IMR-90 (cell line): ENCODE results near the gene ACTRT3. TPM values are rescaled to one million over a fixed set of nuclear protein-coding genes. Genes with fewer than 3 reads are reported as not detected.

Source experiments
- ATAC-seq: fragments of 200-7000 bp; cut with Tn5 transposase; 2 replicates; pipeline ENCODE4 v1.9.1; 2020; ENCODE audit warnings: low read depth, mild to moderate bottlenecking, moderate library complexity
- BruUV-seq: library from RNA; stranded (reverse); fragments of 400-500 nt; replicated peaks from 2 replicates; lab custom pipeline; 2021; lab: Mats Ljungman, UMichigan
- CTCF ChIA-PET: fragments of 300-600 bp; formaldehyde crosslinking; extraction: SDS; loops from one replicate; lab custom pipeline; 2021; ENCODE audit warnings: antibody characterized with exemption; lab: Yijun Ruan, JAX
- POLR2A ChIA-PET: fragments of 300-600 bp; sonication (Branson Sonifier 250); formaldehyde crosslinking; loops from one replicate; lab custom pipeline; 2022; ENCODE audit warnings: antibody characterized with exemption; ENCODE audit not compliant: unreplicated experiment; lab: Charles Lee
- DNase-seq: peaks from one replicate; pipeline ENCODE4 v3.0.0; 2013
- H2AFZ ChIP-seq: replicated peaks from 2 replicates; pipeline ENCODE3; 2013; ENCODE audit warnings: low read length, mild to moderate bottlenecking; ENCODE audit not compliant: poor library complexity
- H2AK5ac ChIP-seq: 2 replicates; pipeline ENCODE4 v1.6.1; 2013; ENCODE audit warnings: low read depth, low read length, inconsistent platforms
- H2AK9ac ChIP-seq: replicated peaks from 2 replicates; pipeline ENCODE3; 2013; ENCODE audit warnings: mild to moderate bottlenecking, low read depth, low read length, moderate library complexity; ENCODE audit not compliant: poor library complexity
- H2BK120ac ChIP-seq: 2 replicates; pipeline ENCODE4 v1.6.1; 2013; ENCODE audit warnings: low read depth, low read length, inconsistent platforms
- H2BK15ac ChIP-seq: 3 replicates; pipeline ENCODE4 v1.6.1; 2013; ENCODE audit warnings: low read depth, low read length, inconsistent platforms
- H2BK20ac ChIP-seq: 2 replicates; pipeline ENCODE4 v1.6.1; 2013; ENCODE audit warnings: low read depth, mild to moderate bottlenecking, inconsistent platforms, low read length, moderate library complexity
- H2BK5ac ChIP-seq: 2 replicates; pipeline ENCODE4 v1.6.1; 2013; ENCODE audit warnings: mild to moderate bottlenecking, low read depth, low read length, inconsistent platforms; ENCODE audit not compliant: poor library complexity, severe bottlenecking
- H3K14ac ChIP-seq: replicated peaks from 2 replicates; pipeline ENCODE4 v1.6.1; 2013; ENCODE audit warnings: low read depth, low read length, inconsistent platforms
- H3K18ac ChIP-seq: 2 replicates; pipeline ENCODE4 v1.6.1; 2013; ENCODE audit warnings: low read depth, low read length, control low read depth
- H3K23ac ChIP-seq: 2 replicates; pipeline ENCODE4 v1.6.1; 2013; ENCODE audit warnings: low read depth, low read length, inconsistent platforms
- H3K27ac ChIP-seq: 2 replicates; pipeline ENCODE4 v1.5.1; 2013; ENCODE audit warnings: mild to moderate bottlenecking, control low read depth, low read length; ENCODE audit not compliant: insufficient read depth
- H3K27me3 ChIP-seq: 2 replicates; pipeline ENCODE4 v1.6.1; 2013; ENCODE audit warnings: low read length; ENCODE audit not compliant: control insufficient read depth, insufficient read depth
- H3K36me3 ChIP-seq: 2 replicates; pipeline ENCODE4 v1.6.1; 2013; ENCODE audit warnings: low read length, mixed read lengths; ENCODE audit not compliant: control insufficient read depth, insufficient read depth
- H3K4ac ChIP-seq: 2 replicates; pipeline ENCODE4 v1.6.1; 2013; ENCODE audit warnings: low read depth, low read length, inconsistent platforms
- H3K4me1 ChIP-seq: 2 replicates; pipeline ENCODE4 v1.6.1; 2013; ENCODE audit warnings: low read length, mixed read lengths; ENCODE audit not compliant: control insufficient read depth, insufficient read depth
- H3K4me2 ChIP-seq: 2 replicates; pipeline ENCODE4 v1.6.1; 2013; ENCODE audit warnings: low read depth, mild to moderate bottlenecking, control low read depth, low read length, moderate library complexity
- H3K4me3 ChIP-seq: 2 replicates; pipeline ENCODE4 v1.5.1; 2013; ENCODE audit warnings: low read depth, mild to moderate bottlenecking, control low read depth, low read length, moderate library complexity; ENCODE audit not compliant: insufficient read depth
- H3K56ac ChIP-seq: 2 replicates; pipeline ENCODE4 v1.6.1; 2013; ENCODE audit warnings: low read length, inconsistent platforms; ENCODE audit not compliant: insufficient read depth; ENCODE audit errors: extremely low read depth
- H3K79me1 ChIP-seq, 2 experiments: 2 replicates each; pipeline ENCODE4 v1.6.1; 2013; ENCODE audit warnings: low read length in 2 of 2, inconsistent platforms in 1 of 2, low read depth in 1 of 2
- H3K9ac ChIP-seq: 2 replicates; pipeline ENCODE4 v1.6.1; 2013; ENCODE audit warnings: low read depth, low read length, control low read depth
- H3K9me1 ChIP-seq: 2 replicates; pipeline ENCODE4 v1.6.1; 2013; ENCODE audit warnings: low read length, inconsistent platforms; ENCODE audit not compliant: insufficient read depth
- H3K9me3 ChIP-seq: 2 replicates; pipeline ENCODE4 v1.6.1; 2013; ENCODE audit warnings: low read length; ENCODE audit not compliant: control insufficient read depth, insufficient read depth
- H4K20me1 ChIP-seq: 2 replicates; pipeline ENCODE4 v1.6.1; 2013; ENCODE audit warnings: low read length, inconsistent platforms; ENCODE audit not compliant: insufficient read depth
- H4K5ac ChIP-seq: 2 replicates; pipeline ENCODE4 v1.6.1; 2013; ENCODE audit warnings: mild to moderate bottlenecking, low read depth, low read length, control low read depth
- H4K8ac ChIP-seq, 2 experiments: 2 replicates each; pipeline ENCODE4 v1.6.1; 2013; ENCODE audit warnings: low read depth in 2 of 2, low read length in 2 of 2, control low read depth in 1 of 2, inconsistent platforms in 1 of 2
- H4K91ac ChIP-seq: 2 replicates; pipeline ENCODE4 v1.6.1; 2013; ENCODE audit warnings: low read depth, low read length, inconsistent platforms; ENCODE audit not compliant: insufficient read depth
- BHLHE40 ChIP-seq: fragments of 150-350 bp; IDR thresholded peaks from 2 replicates; pipeline ENCODE4 v1.6.1; 2016; ENCODE audit warnings: mild to moderate bottlenecking, low read depth, low read length
- CHD1 ChIP-seq: IDR thresholded peaks from 2 replicates; pipeline ENCODE4 v1.6.1; 2012; ENCODE audit warnings: low read depth, low read length, improper control_type of control experiment
- MAFK ChIP-seq: IDR thresholded peaks from 2 replicates; pipeline ENCODE4 v1.6.1; 2012; ENCODE audit warnings: low read depth, low read length, improper control_type of control experiment
- RCOR1 ChIP-seq: IDR thresholded peaks from 2 replicates; pipeline ENCODE4 v1.6.1; 2012; ENCODE audit warnings: mild to moderate bottlenecking, low read length, improper control_type of control experiment; ENCODE audit not compliant: insufficient replicate concordance
- WGBS, 2 experiments: methylation state at CpG; one replicate each; pipeline versions ENCODE4 v1.1.5 to v1.1.7; 2013; ENCODE audit warnings: missing lambda C conversion rate in 2 of 2; ENCODE audit not compliant: insufficient read length in 1 of 2; ENCODE audit errors: extremely low coverage in 2 of 2; 5-methylcytosine and 5-hydroxymethylcytosine counted together
- dilution Hi-C: fragments of 300-500 bp; cut with HindIII; formaldehyde crosslinking; loops from one replicate; pipeline ENCODE4 v1.14.3; 2018; ENCODE audit warnings: low sequenced_read_pairs; ENCODE audit not compliant: unreplicated experiment
- in situ Hi-C: fragments of 300-500 bp; cut with MboI; formaldehyde crosslinking; loops from 3 replicates; pipeline ENCODE4 v1.14.3; 2019; ENCODE audit warnings: low sequenced_read_pairs, inconsistent platforms, mixed read lengths
- intact Hi-C: fragments of 100-400 bp; cut with micrococcal nuclease; formaldehyde crosslinking; loops from 2 replicates; pipeline ENCODE4 v1.10.0; 2022
- polyA plus RNA-seq, 3 experiments: library from polyadenylated mRNA; depleted of rRNA; stranded (reverse); fragments of >200 nt; gene quantifications; 2 replicates each; pipeline ENCODE4 v1.2.3, GENCODE V29; 2012; ENCODE audit warnings: low replicate concordance in 1 of 3
- total RNA-seq: library from RNA; depleted of rRNA; stranded (reverse); fragments of >200 nt; gene quantifications from 2 replicates; pipeline ENCODE4 v1.2.3, GENCODE V29; 2012
- TF ChIP-seq, protein P1 (sequence below): fragments of 150-350 bp; IDR thresholded peaks from 2 replicates; pipeline ENCODE4 v1.6.1; 2016; ENCODE audit warnings: low read depth, mild to moderate bottlenecking, low read length, moderate library complexity, borderline replicate concordance
- TF ChIP-seq, protein P2 (sequence below): fragments of 150-350 bp; IDR thresholded peaks from 2 replicates; pipeline ENCODE4 v1.6.1; 2017; ENCODE audit warnings: mild to moderate bottlenecking, antibody characterized with exemption, low read length, low read depth
- TF ChIP-seq, protein P3 (sequence below): conservative IDR thresholded peaks from 2 replicates; pipeline ENCODE4 v1.5.1; 2012; ENCODE audit warnings: mild to moderate bottlenecking, low read depth, low read length, improper control_type of control experiment

The ACTRT3 gene
- total and polyA plus RNA-seq, 2 of the 4 experiments (the other 2 are of a cell fraction): 0.97 to 2.5 TPM

DNA sequence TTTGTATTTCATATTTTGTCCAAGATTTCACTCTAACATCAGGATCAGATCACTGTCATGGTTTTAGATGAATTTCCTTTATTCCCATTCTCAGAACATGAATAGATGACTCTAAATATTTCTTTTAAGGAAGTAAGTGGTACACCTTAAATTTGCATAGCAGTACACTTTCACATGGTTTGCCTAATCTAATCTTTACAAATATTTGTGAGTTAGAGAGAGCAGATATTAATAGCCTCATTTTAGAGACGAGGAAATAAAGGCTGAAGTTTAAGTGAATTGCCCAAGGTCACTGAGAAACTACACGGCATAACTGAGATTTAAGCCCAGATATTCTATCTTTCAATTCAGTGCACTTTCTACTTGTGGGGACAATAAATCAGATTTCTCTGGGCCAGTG lies 18.7 kb downstream of the ACTRT3 start:
- Histone ChIP-seq H4K5ac (no peak overlapping the region), H4K8ac (no peak overlapping the region), H3K79me1 (no peaks in the 10 kb centered on the region), H3K4ac (no peak overlapping the region), H2AFZ (no peak overlapping the region), H3K4me3 (no peak overlapping the region), H3K9me1 (no peaks in the 10 kb centered on the region), H3K4me1 (no peaks in the 10 kb centered on the region), H3K14ac (no peak overlapping the region), H2BK120ac (no peak overlapping the region), H3K36me3 (no peaks in the 10 kb centered on the region), H2BK15ac (no peak overlapping the region), H3K27me3 (peaks cover 5% of the 10 kb centered on the region), H2BK20ac (no peak overlapping the region), H3K9me3 (no peaks in the 10 kb centered on the region), H3K56ac (no peak overlapping the region), H3K23ac (no peak overlapping the region), H4K91ac (no peak overlapping the region), H2AK5ac (no peak overlapping the region), H3K9ac (no peak overlapping the region), H2BK5ac (no peak overlapping the region), H3K27ac (no peak overlapping the region), H3K18ac (no peak overlapping the region), H4K20me1 (no peaks in the 10 kb centered on the region), H2AK9ac (no peak overlapping the region), H3K4me2 (no peak overlapping the region)
- POLR2A ChIA-PET: no interaction called here
- TF ChIP-seq RCOR1 (no peak), MAFK (no peak), CHD1 (no peak), BHLHE40 (no peak)
- TF ChIP-seq, protein P1, sequence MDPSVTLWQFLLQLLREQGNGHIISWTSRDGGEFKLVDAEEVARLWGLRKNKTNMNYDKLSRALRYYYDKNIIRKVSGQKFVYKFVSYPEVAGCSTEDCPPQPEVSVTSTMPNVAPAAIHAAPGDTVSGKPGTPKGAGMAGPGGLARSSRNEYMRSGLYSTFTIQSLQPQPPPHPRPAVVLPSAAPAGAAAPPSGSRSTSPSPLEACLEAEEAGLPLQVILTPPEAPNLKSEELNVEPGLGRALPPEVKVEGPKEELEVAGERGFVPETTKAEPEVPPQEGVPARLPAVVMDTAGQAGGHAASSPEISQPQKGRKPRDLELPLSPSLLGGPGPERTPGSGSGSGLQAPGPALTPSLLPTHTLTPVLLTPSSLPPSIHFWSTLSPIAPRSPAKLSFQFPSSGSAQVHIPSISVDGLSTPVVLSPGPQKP: no peak
- TF ChIP-seq, protein P2, sequence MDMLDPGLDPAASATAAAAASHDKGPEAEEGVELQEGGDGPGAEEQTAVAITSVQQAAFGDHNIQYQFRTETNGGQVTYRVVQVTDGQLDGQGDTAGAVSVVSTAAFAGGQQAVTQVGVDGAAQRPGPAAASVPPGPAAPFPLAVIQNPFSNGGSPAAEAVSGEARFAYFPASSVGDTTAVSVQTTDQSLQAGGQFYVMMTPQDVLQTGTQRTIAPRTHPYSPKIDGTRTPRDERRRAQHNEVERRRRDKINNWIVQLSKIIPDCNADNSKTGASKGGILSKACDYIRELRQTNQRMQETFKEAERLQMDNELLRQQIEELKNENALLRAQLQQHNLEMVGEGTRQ: no peak
- TF ChIP-seq, protein P3, sequence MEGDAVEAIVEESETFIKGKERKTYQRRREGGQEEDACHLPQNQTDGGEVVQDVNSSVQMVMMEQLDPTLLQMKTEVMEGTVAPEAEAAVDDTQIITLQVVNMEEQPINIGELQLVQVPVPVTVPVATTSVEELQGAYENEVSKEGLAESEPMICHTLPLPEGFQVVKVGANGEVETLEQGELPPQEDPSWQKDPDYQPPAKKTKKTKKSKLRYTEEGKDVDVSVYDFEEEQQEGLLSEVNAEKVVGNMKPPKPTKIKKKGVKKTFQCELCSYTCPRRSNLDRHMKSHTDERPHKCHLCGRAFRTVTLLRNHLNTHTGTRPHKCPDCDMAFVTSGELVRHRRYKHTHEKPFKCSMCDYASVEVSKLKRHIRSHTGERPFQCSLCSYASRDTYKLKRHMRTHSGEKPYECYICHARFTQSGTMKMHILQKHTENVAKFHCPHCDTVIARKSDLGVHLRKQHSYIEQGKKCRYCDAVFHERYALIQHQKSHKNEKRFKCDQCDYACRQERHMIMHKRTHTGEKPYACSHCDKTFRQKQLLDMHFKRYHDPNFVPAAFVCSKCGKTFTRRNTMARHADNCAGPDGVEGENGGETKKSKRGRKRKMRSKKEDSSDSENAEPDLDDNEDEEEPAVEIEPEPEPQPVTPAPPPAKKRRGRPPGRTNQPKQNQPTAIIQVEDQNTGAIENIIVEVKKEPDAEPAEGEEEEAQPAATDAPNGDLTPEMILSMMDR: no peak
- CTCF ChIA-PET: no interaction called here
- no peak for DNase-seq
- in situ Hi-C loops: loop anchor here (25.0 kb wide), 1 partner anchor 1663 kb away; the partner anchor contains the start of gene GOLIM4
- BruUV-seq: no TSS peak
- no CpG with 5 or more reads among the region's 2 CpGs for WGBS, 2 experiments
- dilution Hi-C loops: no loop called here
- ATAC-seq: no peak
- intact Hi-C loops: no loop called here
